HCT116 (cell line): ENCODE data around the gene SMPDL3A. TPM values are rescaled to one million over a fixed set of nuclear protein-coding genes. Genes with fewer than 3 reads are reported as not detected.

Source experiments
- ATAC-seq: fragments of 200-7000 bp; cut with Tn5 transposase; 2 replicates; pipeline ENCODE4 v1.9.1; 2020; ENCODE audit warnings: mild to moderate bottlenecking, moderate library complexity
- BruUV-seq: library from RNA; stranded (reverse); fragments of 400-500 nt; replicated peaks from 2 replicates; lab custom pipeline; 2021; lab: Mats Ljungman, UMichigan
- CTCF ChIA-PET: fragments of 300-600 bp; sonication (Branson Sonifier 250); formaldehyde crosslinking; loops from one replicate; lab custom pipeline; 2021; ENCODE audit warnings: antibody characterized with exemption; lab: Charles Lee
- POLR2A ChIA-PET: fragments of 300-600, 350-600 bp; sonication (Branson Sonifier 250); formaldehyde crosslinking; loops from one replicate; lab custom pipeline; 2021; ENCODE audit warnings: antibody characterized with exemption; lab: Charles Lee
- RAD21 ChIA-PET, 2 experiments: fragments of 300-600 bp; sonication (Branson Sonifier 250); formaldehyde crosslinking; loops; one replicate each; lab custom pipeline; 2023; ENCODE audit warnings: low total read pairs in 2 of 2; ENCODE audit not compliant: uncharacterized antibody in 2 of 2, unreplicated experiment in 2 of 2, low non-redundant PET in 1 of 2; lab: Charles Lee
- DNase-seq: peaks from one replicate; pipeline ENCODE4 v3.0.0-alpha.2; 2010; ENCODE audit warnings: low read depth, low spot score
- H2AFZ ChIP-seq: fragments of 200-600 bp; shearing (Covaris generic), sonication (generic); 2 replicates; pipeline ENCODE4 v1.6.1; 2017; ENCODE audit warnings: low read depth, mixed run types, mixed read lengths, antibody characterized with exemption, low read length; ENCODE audit not compliant: poor library complexity, severe bottlenecking
- H3K27ac ChIP-seq: 2 replicates; pipeline ENCODE4 v1.5.1; 2012; ENCODE audit warnings: low read depth, low read length
- H3K27me3 ChIP-seq: fragments of 200-600 bp; sonication (generic); 2 replicates; pipeline ENCODE4 v1.6.1; 2016; ENCODE audit warnings: mixed run types, low read length, mixed read lengths; ENCODE audit not compliant: insufficient read depth
- H3K36me3 ChIP-seq, 2 experiments: fragments of 200-500 bp in 1 of 2; fragments of 200-600 bp in 1 of 2; sonication (Bioruptor generic) in 1 of 2; sonication (generic) in 1 of 2; 2 replicates each; pipeline versions ENCODE4 v1.5.1 to v1.6.1; 2014 to 2016; ENCODE audit warnings: low read length in 2 of 2, inconsistent platforms in 1 of 2, mixed read lengths in 1 of 2, mixed run types in 1 of 2; ENCODE audit not compliant: insufficient read depth in 2 of 2, control insufficient read depth in 1 of 2
- H3K4me1 ChIP-seq, 2 experiments: fragments of 200-600 bp in 1 of 2; sonication (generic) in 1 of 2; 2 replicates each; pipeline versions ENCODE4 v1.5.1 to v1.6.1; 2012 to 2017; ENCODE audit warnings: low read length in 2 of 2, inconsistent platforms in 1 of 2, mild to moderate bottlenecking in 1 of 2, mixed read lengths in 1 of 2, mixed run types in 1 of 2, moderate library complexity in 1 of 2; ENCODE audit not compliant: insufficient read depth in 2 of 2, control insufficient read depth in 1 of 2
- H3K4me2 ChIP-seq: fragments of 200-600 bp; sonication (generic); 2 replicates; pipeline ENCODE4 v1.6.1; 2017; ENCODE audit warnings: mixed run types, low read length, mixed read lengths
- H3K4me3 ChIP-seq, 2 experiments: fragments of 200-600 bp in 1 of 2; sonication (generic) in 1 of 2; replicated peaks in 1 of 2; 2 replicates each; pipeline ENCODE4 v1.5.1; 2011 to 2016; ENCODE audit warnings: low read length in 2 of 2, control low read depth in 1 of 2, low read depth in 1 of 2, mild to moderate bottlenecking in 1 of 2, mixed read lengths in 1 of 2, mixed run types in 1 of 2
- H3K79me2 ChIP-seq: fragments of 200-600 bp; sonication (generic); 2 replicates; pipeline ENCODE4 v1.6.1; 2017; ENCODE audit warnings: mild to moderate bottlenecking, mixed run types, low read length, moderate library complexity, mixed read lengths; ENCODE audit not compliant: insufficient read depth
- H3K9ac ChIP-seq: fragments of 200-600 bp; sonication (generic); 2 replicates; pipeline ENCODE4 v1.6.1; 2016; ENCODE audit warnings: low read length, mixed read lengths
- H3K9me2 ChIP-seq: fragments of 200-600 bp; sonication (generic), shearing (Covaris generic); 2 replicates; pipeline ENCODE4 v1.6.1; 2017; ENCODE audit warnings: mixed run types, mild to moderate bottlenecking, moderate library complexity; ENCODE audit not compliant: insufficient read depth
- H3K9me3 ChIP-seq, 2 experiments: fragments of 200-500 bp in 1 of 2; fragments of 200-600 bp in 1 of 2; sonication (Bioruptor generic) in 1 of 2; sonication (generic) in 1 of 2; 2 replicates each; pipeline ENCODE4 v1.6.1; 2014 to 2017; ENCODE audit warnings: low read length in 2 of 2, mixed read lengths in 2 of 2, inconsistent platforms in 1 of 2, low read depth in 1 of 2, mild to moderate bottlenecking in 1 of 2, mixed run types in 1 of 2, moderate library complexity in 1 of 2; ENCODE audit not compliant: control insufficient read depth in 1 of 2, insufficient read depth in 1 of 2
- H4K20me1 ChIP-seq: fragments of 200-600 bp; sonication (generic), shearing (Covaris generic); 2 replicates; pipeline ENCODE4 v1.6.1; 2017; ENCODE audit warnings: mixed run types, mild to moderate bottlenecking, moderate library complexity; ENCODE audit not compliant: insufficient read depth
- CBX3 ChIP-seq: IDR thresholded peaks from 2 replicates; pipeline ENCODE4 v1.6.1; 2012; ENCODE audit warnings: low read depth
- CEBPB ChIP-seq: IDR thresholded peaks from 2 replicates; pipeline ENCODE4 v1.6.1; 2012; ENCODE audit warnings: low read depth
- ELF1 ChIP-seq: IDR thresholded peaks from 2 replicates; pipeline ENCODE4 v1.6.1; 2012; ENCODE audit warnings: low read depth, borderline replicate concordance
- EZH2 ChIP-seq: fragments of 200-600 bp; sonication (generic); IDR thresholded peaks from 2 replicates; pipeline ENCODE4 v1.6.1; 2017; ENCODE audit warnings: antibody characterized with exemption, mixed run types
- EZH2phosphoT487 ChIP-seq: fragments of 200-600 bp; IDR thresholded peaks from 2 replicates; pipeline ENCODE4 v1.6.1; 2018; ENCODE audit warnings: antibody characterized with exemption, borderline replicate concordance
- FOSL1 ChIP-seq: IDR thresholded peaks from 2 replicates; pipeline ENCODE4 v1.6.1; 2012; ENCODE audit warnings: low read depth
- JUND ChIP-seq: IDR thresholded peaks from 2 replicates; pipeline ENCODE4 v1.6.1; 2012
- POLR2A ChIP-seq: IDR thresholded peaks from 2 replicates; pipeline ENCODE4 v1.7.0; 2011; ENCODE audit warnings: borderline replicate concordance; ENCODE audit not compliant: insufficient read depth, insufficient read length; ENCODE audit errors: extremely low read depth
- POLR2AphosphoS5 ChIP-seq: IDR thresholded peaks from 2 replicates; pipeline ENCODE4 v1.6.1; 2011; ENCODE audit warnings: mild to moderate bottlenecking, low read depth, low read length, moderate library complexity
- RAD21 ChIP-seq: IDR thresholded peaks from 2 replicates; pipeline ENCODE4 v1.6.1; 2012; ENCODE audit warnings: low read depth, mild to moderate bottlenecking
- REST ChIP-seq: IDR thresholded peaks from 2 replicates; pipeline ENCODE4 v1.6.1; 2012; ENCODE audit warnings: low read depth
- SIN3A ChIP-seq: IDR thresholded peaks from 2 replicates; pipeline ENCODE4 v1.6.1; 2012; ENCODE audit warnings: low read depth
- SP1 ChIP-seq: IDR thresholded peaks from 2 replicates; pipeline ENCODE4 v1.6.1; 2012; ENCODE audit warnings: low read depth
- SRF ChIP-seq: IDR thresholded peaks from 2 replicates; pipeline ENCODE4 v1.6.1; 2012; ENCODE audit warnings: low read depth
- YY1 ChIP-seq: IDR thresholded peaks from 2 replicates; pipeline ENCODE4 v1.6.1; 2011; ENCODE audit warnings: low read length, low read depth, moderate library complexity, mild to moderate bottlenecking; ENCODE audit not compliant: insufficient replicate concordance; ENCODE audit errors: extremely low read depth
- ZFX ChIP-seq: fragments of 450-650 bp; IDR thresholded peaks from 2 replicates; pipeline ENCODE4 v1.6.1; 2017
- intact Hi-C: fragments of 100-400 bp; cut with micrococcal nuclease; formaldehyde crosslinking; loops from 2 replicates; pipeline ENCODE4 v1.10.0; 2022
- total RNA-seq: library from RNA; stranded (reverse); gene quantifications from one replicate; pipeline ENCODE4 v1.2.1, GENCODE V29; 2021; ENCODE audit not compliant: unreplicated experiment
- TF ChIP-seq, protein P1 (sequence below): IDR thresholded peaks from 2 replicates; pipeline ENCODE4 v1.6.1; 2012
- TF ChIP-seq, protein P2 (sequence below): IDR thresholded peaks from 2 replicates; pipeline ENCODE4 v1.6.1; 2011; ENCODE audit warnings: mild to moderate bottlenecking, low read length, moderate library complexity; ENCODE audit not compliant: insufficient replicate concordance; ENCODE audit errors: extremely low read depth
- TF ChIP-seq, protein P3 (sequence below), 3 experiments: fragments of 200-600 bp in 1 of 3; sonication (generic) in 1 of 3; IDR thresholded peaks in 2 of 3; conservative IDR thresholded peaks in 1 of 3; 2 replicates each; pipeline ENCODE4 v1.5.1; 2012 to 2017; ENCODE audit warnings: low read depth in 2 of 3, low read length in 2 of 3, antibody characterized with exemption in 1 of 3, borderline replicate concordance in 1 of 3, control low read depth in 1 of 3, mild to moderate bottlenecking in 1 of 3, mixed read lengths in 1 of 3, mixed run types in 1 of 3, moderate library complexity in 1 of 3; ENCODE audit not compliant: insufficient read depth in 1 of 3
- TF ChIP-seq, protein P4 (sequence below): IDR thresholded peaks from 2 replicates; pipeline ENCODE4 v1.6.1; 2012

The SMPDL3A gene
- total RNA-seq, 1 experiment from 2014 or later: 2.4 TPM

DNA sequence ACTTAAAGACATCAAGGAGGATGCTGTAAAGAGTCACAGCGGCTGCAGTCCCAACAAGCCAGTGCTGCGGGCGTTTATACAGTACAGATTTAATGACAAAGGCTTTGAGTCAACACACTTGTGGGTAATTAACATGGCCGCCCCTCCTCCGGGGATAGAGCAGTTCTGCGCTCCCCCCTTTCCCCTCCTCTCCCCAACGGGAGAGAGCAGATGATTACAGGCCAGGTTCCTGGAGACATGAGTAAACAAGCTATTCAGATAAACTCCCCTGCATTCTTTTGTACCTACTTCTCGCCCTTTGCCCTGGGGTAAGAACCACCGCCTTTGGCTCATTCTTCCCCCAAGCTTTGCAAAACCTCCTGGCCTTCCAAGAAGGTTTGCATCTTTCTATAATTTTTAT, 33.2 kb upstream of the SMPDL3A start:
- Histone ChIP-seq H3K9me2 (no peaks in the 10 kb centered on the region), H3K79me2 (no peaks in the 10 kb centered on the region), H3K4me1 (no peaks in the 10 kb centered on the region), H3K36me3 (no peaks in the 10 kb centered on the region), H3K4me3 (no peak overlapping the region), H4K20me1 (no peaks in the 10 kb centered on the region), H3K9ac (no peak overlapping the region), H3K27ac (no peak overlapping the region), H2AFZ (no peak overlapping the region), H3K9me3 (no peaks in the 10 kb centered on the region), H3K27me3 (no peaks in the 10 kb centered on the region), H3K4me2 (no peak overlapping the region)
- ChIA-PET CTCF (no interaction called here), POLR2A (no interaction called here), RAD21 (no interaction called here)
- TF ChIP-seq FOSL1: no peak
- no peak for TF ChIP-seq SIN3A
- no peak for TF ChIP-seq YY1
- TF ChIP-seq, protein P1, sequence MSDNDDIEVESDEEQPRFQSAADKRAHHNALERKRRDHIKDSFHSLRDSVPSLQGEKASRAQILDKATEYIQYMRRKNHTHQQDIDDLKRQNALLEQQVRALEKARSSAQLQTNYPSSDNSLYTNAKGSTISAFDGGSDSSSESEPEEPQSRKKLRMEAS: no peak
- no peak for TF ChIP-seq JUND
- TF ChIP-seq CEBPB: no peak
- no peak for TF ChIP-seq SRF
- TF ChIP-seq, protein P2, sequence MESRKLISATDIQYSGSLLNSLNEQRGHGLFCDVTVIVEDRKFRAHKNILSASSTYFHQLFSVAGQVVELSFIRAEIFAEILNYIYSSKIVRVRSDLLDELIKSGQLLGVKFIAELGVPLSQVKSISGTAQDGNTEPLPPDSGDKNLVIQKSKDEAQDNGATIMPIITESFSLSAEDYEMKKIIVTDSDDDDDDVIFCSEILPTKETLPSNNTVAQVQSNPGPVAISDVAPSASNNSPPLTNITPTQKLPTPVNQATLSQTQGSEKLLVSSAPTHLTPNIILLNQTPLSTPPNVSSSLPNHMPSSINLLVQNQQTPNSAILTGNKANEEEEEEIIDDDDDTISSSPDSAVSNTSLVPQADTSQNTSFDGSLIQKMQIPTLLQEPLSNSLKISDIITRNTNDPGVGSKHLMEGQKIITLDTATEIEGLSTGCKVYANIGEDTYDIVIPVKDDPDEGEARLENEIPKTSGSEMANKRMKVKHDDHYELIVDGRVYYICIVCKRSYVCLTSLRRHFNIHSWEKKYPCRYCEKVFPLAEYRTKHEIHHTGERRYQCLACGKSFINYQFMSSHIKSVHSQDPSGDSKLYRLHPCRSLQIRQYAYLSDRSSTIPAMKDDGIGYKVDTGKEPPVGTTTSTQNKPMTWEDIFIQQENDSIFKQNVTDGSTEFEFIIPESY: no peak
- TF ChIP-seq EZH2phosphoT487: no peak
- no peak for TF ChIP-seq ELF1
- no peak for TF ChIP-seq POLR2A
- TF ChIP-seq, protein P3, sequence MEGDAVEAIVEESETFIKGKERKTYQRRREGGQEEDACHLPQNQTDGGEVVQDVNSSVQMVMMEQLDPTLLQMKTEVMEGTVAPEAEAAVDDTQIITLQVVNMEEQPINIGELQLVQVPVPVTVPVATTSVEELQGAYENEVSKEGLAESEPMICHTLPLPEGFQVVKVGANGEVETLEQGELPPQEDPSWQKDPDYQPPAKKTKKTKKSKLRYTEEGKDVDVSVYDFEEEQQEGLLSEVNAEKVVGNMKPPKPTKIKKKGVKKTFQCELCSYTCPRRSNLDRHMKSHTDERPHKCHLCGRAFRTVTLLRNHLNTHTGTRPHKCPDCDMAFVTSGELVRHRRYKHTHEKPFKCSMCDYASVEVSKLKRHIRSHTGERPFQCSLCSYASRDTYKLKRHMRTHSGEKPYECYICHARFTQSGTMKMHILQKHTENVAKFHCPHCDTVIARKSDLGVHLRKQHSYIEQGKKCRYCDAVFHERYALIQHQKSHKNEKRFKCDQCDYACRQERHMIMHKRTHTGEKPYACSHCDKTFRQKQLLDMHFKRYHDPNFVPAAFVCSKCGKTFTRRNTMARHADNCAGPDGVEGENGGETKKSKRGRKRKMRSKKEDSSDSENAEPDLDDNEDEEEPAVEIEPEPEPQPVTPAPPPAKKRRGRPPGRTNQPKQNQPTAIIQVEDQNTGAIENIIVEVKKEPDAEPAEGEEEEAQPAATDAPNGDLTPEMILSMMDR (IDR thresholded peaks at IDR 0.05 in 2 of 3, conservative IDR thresholded peaks at IDR 0.05 in 1 of 3; ENCODE audit: borderline replicate concordance in 1 of 3, insufficient read depth in 1 of 3, low read depth in 2 of 3, low read length in 2 of 3): no peak
- no peak for TF ChIP-seq RAD21
- TF ChIP-seq SP1: no peak
- TF ChIP-seq EZH2: no peak
- TF ChIP-seq POLR2AphosphoS5: no peak
- TF ChIP-seq REST: no peak
- TF ChIP-seq ZFX: no peak
- no peak for TF ChIP-seq CBX3
- TF ChIP-seq, protein P4, sequence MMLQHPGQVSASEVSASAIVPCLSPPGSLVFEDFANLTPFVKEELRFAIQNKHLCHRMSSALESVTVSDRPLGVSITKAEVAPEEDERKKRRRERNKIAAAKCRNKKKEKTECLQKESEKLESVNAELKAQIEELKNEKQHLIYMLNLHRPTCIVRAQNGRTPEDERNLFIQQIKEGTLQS: no peak
- ATAC-seq (no peak), DNase-seq (no peak)
- no TSS peak for BruUV-seq
- intact Hi-C loops: no loop called here
